ENCODE results near the gene EFCAB7.
A peak's percentile ranks its signal among the peaks of the same experiment; 100 is the strongest.

The EFCAB7 gene

GRCh38 chr1:63603810-63604209, 80.5 kb downstream of the EFCAB7 start:
- no peak for DNase-seq

DNA sequence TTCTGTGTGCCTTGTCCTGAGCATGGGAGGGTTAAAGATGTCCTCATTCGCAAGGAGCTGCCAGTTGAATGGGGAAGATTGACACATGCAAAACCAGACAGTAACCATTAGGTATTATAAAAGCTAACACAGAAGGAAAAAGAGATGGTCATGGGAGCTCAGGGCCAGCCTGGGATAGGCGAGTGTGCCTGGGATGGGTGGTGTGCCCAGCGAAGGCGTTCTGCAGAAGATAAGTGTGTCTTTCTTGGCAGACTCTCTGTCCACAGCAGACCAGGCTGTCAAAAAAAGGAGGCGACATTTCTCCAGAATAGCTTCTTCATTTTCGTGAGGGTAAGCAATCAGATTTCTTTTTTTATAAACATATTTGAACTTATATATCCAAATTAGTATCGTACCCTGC, 84.0 kb downstream of the EFCAB7 start:
- DNase-seq = no peak

- no peak for DNase-seq
These were observed 87.9 kb downstream of the EFCAB7 start for GRCh38 chr1:63611231-63611630.

DNA sequence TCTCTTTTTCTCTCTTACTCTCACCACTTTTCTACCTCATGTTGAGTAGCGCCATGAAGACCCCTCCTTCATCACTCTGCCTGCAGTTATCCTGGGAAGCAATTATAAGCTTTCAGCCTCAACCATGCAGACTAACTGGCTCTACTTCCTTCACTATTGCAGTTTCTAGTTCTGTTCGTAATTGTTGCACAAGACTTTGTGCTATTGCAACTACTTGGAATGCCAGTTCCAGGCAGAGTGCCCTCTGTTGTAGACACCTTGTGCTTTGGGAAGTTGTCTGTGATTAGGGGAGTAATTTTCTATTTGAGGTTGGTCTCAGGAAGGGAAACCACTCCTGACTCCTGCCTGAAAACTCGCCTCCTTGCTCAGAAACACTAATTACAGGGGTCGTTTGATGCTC, 89.2 kb downstream of the EFCAB7 start:
- no peak for DNase-seq

- DNase-seq = no peak
These were observed 89.6 kb downstream of the EFCAB7 start for GRCh38 chr1:63612971-63613370.

GRCh38 chr1:63615768-63616420, 92.6 kb downstream of the EFCAB7 start:
- peak; percentile 54 to 57 for DNase-seq

DNA sequence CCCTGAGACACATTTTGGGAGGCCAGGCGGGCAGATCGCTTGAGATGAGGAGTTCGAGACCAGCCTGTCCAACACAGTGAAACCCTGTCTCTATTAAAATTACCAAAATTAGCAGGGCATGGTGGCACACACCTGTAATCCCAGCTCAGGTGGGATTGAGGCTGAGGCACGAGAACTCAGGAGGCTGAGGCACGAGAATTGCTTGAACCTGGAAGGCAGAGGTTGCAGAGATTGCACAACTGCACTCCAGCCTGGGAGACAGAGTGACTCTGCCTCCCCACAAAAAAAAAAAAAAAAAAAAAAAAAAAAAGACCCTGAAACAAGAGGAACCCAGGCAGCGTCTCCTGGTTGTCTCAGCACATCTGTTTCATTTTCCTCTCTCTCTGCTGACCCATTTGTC, 94.1 kb downstream of the EFCAB7 start:
- DNase-seq = no peak

- no peak for DNase-seq
These were observed 94.7 kb downstream of the EFCAB7 start for GRCh38 chr1:63618011-63618410.

DNA sequence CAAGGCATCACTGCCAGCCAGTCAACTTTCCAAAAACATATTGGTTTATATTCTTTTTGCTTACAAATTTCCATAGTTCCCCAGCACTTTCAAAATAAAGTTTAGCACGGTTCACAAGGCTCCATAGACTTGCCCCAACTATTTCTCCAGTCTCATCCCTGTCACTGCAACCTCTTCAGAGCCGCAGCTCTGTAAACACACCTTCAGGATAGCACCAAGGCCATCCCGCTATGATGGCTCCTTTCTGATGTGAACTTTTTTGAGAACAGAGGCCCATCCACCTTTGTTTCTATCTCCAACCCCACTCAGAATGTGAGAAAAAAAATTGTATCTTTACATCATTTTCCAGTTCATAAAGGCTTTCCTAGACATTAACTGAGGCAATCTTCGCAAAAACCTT, 96.2 kb downstream of the EFCAB7 start:
- no peak for DNase-seq

- DNase-seq = no peak
These were observed 97.3 kb downstream of the EFCAB7 start for GRCh38 chr1:63620671-63621070.

DNA sequence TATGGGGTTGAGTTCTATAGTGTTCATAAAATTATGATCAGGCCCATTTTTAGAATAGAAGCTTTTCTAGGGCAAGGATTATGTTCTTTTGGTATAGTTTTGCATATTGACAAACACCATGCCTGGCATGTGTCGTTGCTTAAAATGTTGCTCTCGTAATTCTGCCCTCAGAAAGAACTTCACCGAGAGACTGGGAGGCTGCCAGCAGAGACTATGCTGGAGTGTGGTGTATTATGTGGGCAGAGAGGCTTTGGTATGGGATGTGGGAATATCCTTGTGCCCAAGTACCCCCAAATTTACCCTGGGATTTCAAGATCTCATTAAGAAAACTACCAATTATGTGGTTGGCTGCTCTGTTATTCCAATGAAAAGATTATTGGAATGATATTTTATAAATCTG, 97.8 kb downstream of the EFCAB7 start:
- DNase-seq = no peak

- no peak for DNase-seq
These were observed 98.4 kb downstream of the EFCAB7 start for GRCh38 chr1:63621698-63622097.

Data from activated T-cell treated with anti-CD3 and anti-CD28 coated beads, Interleukin-2, amount 50 U/mL, for 48 hours (primary cell).